Epithelial cell of proximal tubule (primary cell): Measurements from ENCODE around the gene RDH5. TPM values are rescaled to one million over a fixed set of nuclear protein-coding genes. Genes with fewer than 3 reads are reported as not detected.

Experiments used
- DNase-seq: peaks from one replicate; pipeline ENCODE4 v3.0.0-alpha.2; 2011; ENCODE audit warnings: low read depth
- H3K4me3 ChIP-seq: 2 replicates; pipeline ENCODE4 v1.5.1; 2011; ENCODE audit warnings: low read depth, mild to moderate bottlenecking, low read length
- CTCF ChIP-seq: conservative IDR thresholded peaks from 2 replicates; pipeline ENCODE4 v1.5.1; 2012; ENCODE audit warnings: low read depth, mild to moderate bottlenecking, low read length
- total RNA-seq: library from RNA; depleted of rRNA; stranded (reverse); fragments of >200 nt; gene quantifications from 2 replicates; pipeline ENCODE4 v1.2.3, GENCODE V29; 2015

The RDH5 gene
- total RNA-seq, 1 donor from 2014 or later = 2.5 TPM

- no peak for TF ChIP-seq CTCF
- no peak overlapping the region for H3K4me3 ChIP-seq
- DNase-seq = no peak
Measured at GRCh38 chr12:55699471-55700055, 20.6 kb upstream of the RDH5 start.

GRCh38 chr12:55700255-55701018 is 19.8 kb upstream of the RDH5 start:
- DNase-seq = no peak
- no peak for TF ChIP-seq CTCF
- no peak overlapping the region for H3K4me3 ChIP-seq

- TF ChIP-seq CTCF = no peak
- no peak for DNase-seq
Measured at GRCh38 chr12:55702861-55703260, 17.3 kb upstream of the RDH5 start.

GRCh38 chr12:55703288-55703687 is 16.9 kb upstream of the RDH5 start:
- DNase-seq = no peak
- H3K4me3 ChIP-seq = no peak overlapping the region
- no peak for TF ChIP-seq CTCF

More at GRCh38 chr12:55702861-55703260, 17.3 kb upstream of the RDH5 start:
- no peak overlapping the region for H3K4me3 ChIP-seq

- no peak overlapping the region for H3K4me3 ChIP-seq
- no peak for DNase-seq
- no peak for TF ChIP-seq CTCF
Measured at GRCh38 chr12:55703901-55704761, 16.1 kb upstream of the RDH5 start.

GRCh38 chr12:55704824-55705718 is 15.1 kb upstream of the RDH5 start:
- DNase-seq = no peak
- H3K4me3 ChIP-seq = no peak overlapping the region
- no peak for TF ChIP-seq CTCF
